ENCODE measurements around the gene IFNK.

Gene IFNK

DNA sequence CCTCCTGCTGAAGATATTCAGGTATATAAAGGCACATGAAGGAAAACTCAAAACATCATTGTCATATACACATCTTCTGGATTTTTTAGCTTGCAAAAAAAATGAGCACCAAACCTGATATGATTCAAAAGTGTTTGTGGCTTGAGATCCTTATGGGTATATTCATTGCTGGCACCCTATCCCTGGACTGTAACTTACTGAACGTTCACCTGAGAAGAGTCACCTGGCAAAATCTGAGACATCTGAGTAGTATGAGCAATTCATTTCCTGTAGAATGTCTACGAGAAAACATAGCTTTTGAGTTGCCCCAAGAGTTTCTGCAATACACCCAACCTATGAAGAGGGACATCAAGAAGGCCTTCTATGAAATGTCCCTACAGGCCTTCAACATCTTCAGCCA, at the start of gene IFNK:
Gene IFNK (plus strand): TSS at position 55 of the 400 bp plus-strand sequence. CDS start 47 bp downstream, at position 102.
- Histone ChIP-seq H3K27ac (ENCODE audit: low read length) (no peak within 1 kb of the TSS), H3K27me3 (ENCODE audit: control insufficient read depth in 1 of 2, insufficient read depth in 2 of 2, low read length in 2 of 2) (no peaks in the 10 kb centered on the region), H3K4me3 (ENCODE audit: low read length in 2 of 2) (no peak within 1 kb of the TSS), H3K36me3 (ENCODE audit: control insufficient read depth in 2 of 2, insufficient read depth in 2 of 2, low read length in 2 of 2) (peaks cover 0 to 2% of the 10 kb centered on the region in 2 donors), H3K9ac (ENCODE audit: low read length in 2 of 2) (no peak within 1 kb of the TSS), H3K9me3 (ENCODE audit: control insufficient read depth in 2 of 2, low read length in 2 of 2) (no peaks in the 10 kb centered on the region), H3K4me1 (ENCODE audit: control insufficient read depth, insufficient read depth, low read length) (peaks cover 10% of the 10 kb centered on the region)

DNA sequence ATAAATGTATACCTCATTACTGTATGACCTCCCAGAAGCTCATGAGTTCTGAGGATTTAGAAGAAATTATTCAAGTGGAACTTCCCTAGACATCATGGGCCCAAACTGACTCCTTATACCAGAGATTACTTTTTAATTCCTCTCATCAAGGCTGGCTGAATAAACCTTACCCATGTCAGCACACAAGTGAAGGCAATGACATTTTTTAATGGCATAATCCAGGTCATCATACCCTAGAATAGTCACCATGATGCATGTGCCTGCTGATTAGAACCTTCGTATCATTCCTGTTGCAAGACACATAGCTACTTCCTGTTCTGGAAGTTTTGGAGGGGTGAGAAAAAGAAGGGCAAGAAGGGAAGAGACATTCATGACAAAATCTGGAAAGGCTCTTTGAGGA, 49.8 kb upstream of the IFNK start:
- no peak overlapping the region for H3K27ac ChIP-seq (ENCODE audit: low read length)
- H3K27me3 ChIP-seq (ENCODE audit: control insufficient read depth in 1 of 2, insufficient read depth in 2 of 2, low read length in 2 of 2), result no peaks in the 10 kb centered on the region
- H3K4me1 ChIP-seq (ENCODE audit: control insufficient read depth, insufficient read depth, low read length), result peaks cover 36% of the 10 kb centered on the region

GRCh38 chr9:27475057-27475595, 49.0 kb upstream of the IFNK start:
- Histone ChIP-seq H3K27me3 (ENCODE audit: control insufficient read depth in 1 of 2, insufficient read depth in 2 of 2, low read length in 2 of 2) (no peaks in the 10 kb centered on the region), H3K9ac (ENCODE audit: low read length in 2 of 2) (no peak overlapping the region), H3K36me3 (ENCODE audit: control insufficient read depth in 2 of 2, insufficient read depth in 2 of 2, low read length in 2 of 2) (no peaks in the 10 kb centered on the region), H3K4me3 (ENCODE audit: low read length in 2 of 2) (no peak overlapping the region), H3K9me3 (ENCODE audit: control insufficient read depth in 2 of 2, low read length in 2 of 2) (no peaks in the 10 kb centered on the region), H3K27ac (ENCODE audit: low read length) (no peak overlapping the region), H3K4me1 (ENCODE audit: control insufficient read depth, insufficient read depth, low read length) (peaks cover 29% of the 10 kb centered on the region)

More for the DNA sequence above, 49.8 kb upstream of the IFNK start:
- Histone ChIP-seq H3K4me3 (ENCODE audit: low read length in 2 of 2) (no peak overlapping the region), H3K9me3 (ENCODE audit: control insufficient read depth in 2 of 2, low read length in 2 of 2) (no peaks in the 10 kb centered on the region), H3K9ac (ENCODE audit: low read length in 2 of 2) (no peak overlapping the region), H3K36me3 (ENCODE audit: control insufficient read depth in 2 of 2, insufficient read depth in 2 of 2, low read length in 2 of 2) (no peaks in the 10 kb centered on the region)

- H3K27ac ChIP-seq (ENCODE audit: low read length), result no peak overlapping the region
- H3K4me3 ChIP-seq (ENCODE audit: low read length in 2 of 2), result no peak overlapping the region
- no peaks in the 10 kb centered on the region for H3K36me3 ChIP-seq (ENCODE audit: control insufficient read depth in 2 of 2, insufficient read depth in 2 of 2, low read length in 2 of 2)
- H3K27me3 ChIP-seq (ENCODE audit: control insufficient read depth in 1 of 2, insufficient read depth in 2 of 2, low read length in 2 of 2), result no peaks in the 10 kb centered on the region
- H3K9ac ChIP-seq (ENCODE audit: low read length in 2 of 2), result no peak overlapping the region
- H3K9me3 ChIP-seq (ENCODE audit: control insufficient read depth in 2 of 2, low read length in 2 of 2), result no peaks in the 10 kb centered on the region
- H3K4me1 ChIP-seq (ENCODE audit: control insufficient read depth, insufficient read depth, low read length), result peaks cover 11% of the 10 kb centered on the region
Observed at GRCh38 chr9:27476870-27477515, 47.1 kb upstream of the IFNK start.

GRCh38 chr9:27478322-27478721, 45.8 kb upstream of the IFNK start:
- H3K27me3 ChIP-seq (ENCODE audit: control insufficient read depth in 1 of 2, insufficient read depth in 2 of 2, low read length in 2 of 2), result no peaks in the 10 kb centered on the region
- no peaks in the 10 kb centered on the region for H3K36me3 ChIP-seq (ENCODE audit: control insufficient read depth in 2 of 2, insufficient read depth in 2 of 2, low read length in 2 of 2)
- peaks cover 6% of the 10 kb centered on the region for H3K4me1 ChIP-seq (ENCODE audit: control insufficient read depth, insufficient read depth, low read length)
- H3K9me3 ChIP-seq (ENCODE audit: control insufficient read depth in 2 of 2, low read length in 2 of 2), result no peaks in the 10 kb centered on the region
- H3K4me3 ChIP-seq (ENCODE audit: low read length in 2 of 2), result no peak overlapping the region
- no peak overlapping the region for H3K9ac ChIP-seq (ENCODE audit: low read length in 2 of 2)
- H3K27ac ChIP-seq (ENCODE audit: low read length), result no peak overlapping the region

DNA sequence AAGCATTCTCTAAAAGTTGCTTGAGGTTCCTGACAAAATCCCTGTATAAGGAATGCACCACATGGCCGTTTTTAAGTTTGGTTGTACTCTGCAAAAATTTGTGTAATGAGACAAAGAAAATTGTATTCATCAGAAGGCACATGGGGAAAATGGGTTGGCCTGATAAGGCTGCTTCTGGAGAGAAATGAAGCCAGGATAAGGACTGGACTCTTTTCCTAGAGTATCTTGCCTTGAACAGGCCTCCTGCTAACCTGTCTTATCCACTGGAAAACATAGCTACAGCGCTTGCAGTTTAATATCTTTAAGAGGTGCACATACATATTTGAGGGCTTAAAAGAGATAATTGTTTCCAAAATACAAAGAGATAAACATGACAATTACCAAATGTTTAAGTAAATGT, 41.4 kb upstream of the IFNK start:
- Histone ChIP-seq H3K9ac (ENCODE audit: low read length in 2 of 2) (no peak overlapping the region), H3K36me3 (ENCODE audit: control insufficient read depth in 2 of 2, insufficient read depth in 2 of 2, low read length in 2 of 2) (peaks cover 0 to 2% of the 10 kb centered on the region in 2 donors), H3K27me3 (ENCODE audit: control insufficient read depth in 1 of 2, insufficient read depth in 2 of 2, low read length in 2 of 2) (no peaks in the 10 kb centered on the region), H3K4me1 (ENCODE audit: control insufficient read depth, insufficient read depth, low read length) (peaks cover under 1% of the 10 kb centered on the region), H3K9me3 (ENCODE audit: control insufficient read depth in 2 of 2, low read length in 2 of 2) (no peaks in the 10 kb centered on the region), H3K4me3 (ENCODE audit: low read length in 2 of 2) (no peak overlapping the region), H3K27ac (ENCODE audit: low read length) (no peak overlapping the region)

GRCh38 chr9:27483576-27483975, 40.5 kb upstream of the IFNK start:
- Histone ChIP-seq H3K9me3 (ENCODE audit: control insufficient read depth in 2 of 2, low read length in 2 of 2) (no peaks in the 10 kb centered on the region), H3K36me3 (ENCODE audit: control insufficient read depth in 2 of 2, insufficient read depth in 2 of 2, low read length in 2 of 2) (peaks cover 0 to 2% of the 10 kb centered on the region in 2 donors), H3K4me1 (ENCODE audit: control insufficient read depth, insufficient read depth, low read length) (no peaks in the 10 kb centered on the region), H3K27ac (ENCODE audit: low read length) (no peak overlapping the region), H3K9ac (ENCODE audit: low read length in 2 of 2) (no peak overlapping the region), H3K27me3 (ENCODE audit: control insufficient read depth in 1 of 2, insufficient read depth in 2 of 2, low read length in 2 of 2) (no peaks in the 10 kb centered on the region), H3K4me3 (ENCODE audit: low read length in 2 of 2) (no peak overlapping the region)

DNA sequence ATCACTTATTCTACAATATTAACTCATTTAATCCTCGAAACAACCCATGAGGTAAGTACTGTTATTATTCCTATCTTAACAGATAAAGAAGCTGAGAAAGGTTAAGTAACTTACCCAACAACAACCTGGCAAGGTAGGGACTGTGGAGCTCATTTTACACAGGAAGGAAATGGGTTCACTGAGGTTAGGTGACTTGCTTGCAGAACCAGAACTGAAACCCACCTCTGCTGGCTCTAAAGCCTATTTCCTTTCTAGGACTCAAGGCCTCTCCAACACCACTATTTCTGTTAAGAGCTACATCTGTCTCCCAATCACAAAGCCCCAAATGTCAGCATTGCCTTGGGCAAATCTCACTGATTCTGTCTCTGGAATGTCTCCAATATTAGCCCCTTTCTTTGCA, 38.9 kb upstream of the IFNK start:
- Histone ChIP-seq H3K4me1 (ENCODE audit: control insufficient read depth, insufficient read depth, low read length) (no peaks in the 10 kb centered on the region), H3K4me3 (ENCODE audit: low read length in 2 of 2) (no peak overlapping the region), H3K36me3 (ENCODE audit: control insufficient read depth in 2 of 2, insufficient read depth in 2 of 2, low read length in 2 of 2) (peaks cover 0 to 2% of the 10 kb centered on the region in 2 donors), H3K9ac (ENCODE audit: low read length in 2 of 2) (no peak overlapping the region), H3K27ac (ENCODE audit: low read length) (no peak overlapping the region), H3K27me3 (ENCODE audit: control insufficient read depth in 1 of 2, insufficient read depth in 2 of 2, low read length in 2 of 2) (no peaks in the 10 kb centered on the region), H3K9me3 (ENCODE audit: control insufficient read depth in 2 of 2, low read length in 2 of 2) (no peaks in the 10 kb centered on the region)

GRCh38 chr9:27487128-27487640, 36.9 kb upstream of the IFNK start:
- no peaks in the 10 kb centered on the region for H3K4me1 ChIP-seq (ENCODE audit: control insufficient read depth, insufficient read depth, low read length)
- no peak overlapping the region for H3K4me3 ChIP-seq (ENCODE audit: low read length in 2 of 2)
- no peak overlapping the region for H3K9ac ChIP-seq (ENCODE audit: low read length in 2 of 2)
- H3K27ac ChIP-seq (ENCODE audit: low read length), result no peak overlapping the region
- no peaks in the 10 kb centered on the region for H3K9me3 ChIP-seq (ENCODE audit: control insufficient read depth in 2 of 2, low read length in 2 of 2)
- peaks cover 0 to 5% of the 10 kb centered on the region in 2 donors for H3K36me3 ChIP-seq (ENCODE audit: control insufficient read depth in 2 of 2, insufficient read depth in 2 of 2, low read length in 2 of 2)
- no peaks in the 10 kb centered on the region for H3K27me3 ChIP-seq (ENCODE audit: control insufficient read depth in 1 of 2, insufficient read depth in 2 of 2, low read length in 2 of 2)

DNA sequence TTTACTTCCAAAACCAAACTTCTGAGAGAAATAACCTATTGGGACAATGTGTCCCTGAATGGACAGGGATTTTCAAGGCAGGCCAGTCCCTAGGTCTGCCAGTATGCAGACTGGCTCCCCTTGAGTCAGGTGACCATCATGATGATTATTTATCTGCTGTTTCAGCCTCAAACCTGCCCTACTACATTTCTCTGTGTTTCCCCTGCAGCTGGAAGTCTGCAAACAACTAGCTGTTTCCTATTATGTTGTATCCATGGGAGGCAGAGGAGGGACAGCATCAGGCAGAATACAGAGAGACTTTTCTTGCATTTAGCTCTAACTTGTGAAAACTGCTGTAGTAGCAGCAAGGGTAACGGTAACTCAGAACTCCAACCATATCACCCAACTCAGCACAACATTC, 36.2 kb upstream of the IFNK start:
- no peaks in the 10 kb centered on the region for H3K4me1 ChIP-seq (ENCODE audit: control insufficient read depth, insufficient read depth, low read length)
- no peak overlapping the region for H3K27ac ChIP-seq (ENCODE audit: low read length)
- H3K36me3 ChIP-seq (ENCODE audit: control insufficient read depth in 2 of 2, insufficient read depth in 2 of 2, low read length in 2 of 2), result peaks cover 0 to 5% of the 10 kb centered on the region in 2 donors
- H3K9me3 ChIP-seq (ENCODE audit: control insufficient read depth in 2 of 2, low read length in 2 of 2), result no peaks in the 10 kb centered on the region
- no peaks in the 10 kb centered on the region for H3K27me3 ChIP-seq (ENCODE audit: control insufficient read depth in 1 of 2, insufficient read depth in 2 of 2, low read length in 2 of 2)
- no peak overlapping the region for H3K4me3 ChIP-seq (ENCODE audit: low read length in 2 of 2)
- H3K9ac ChIP-seq (ENCODE audit: low read length in 2 of 2), result no peak overlapping the region

Data from stomach smooth muscle (tissue), 2 donors.